Esophagus squamous epithelium (tissue), 5 donors: ENCODE results near the gene RASGRF2. TPM values are rescaled to one million over a fixed set of nuclear protein-coding genes. Genes with fewer than 3 reads are reported as not detected.

Experiments
- DNase-seq: peaks from one replicate; lab custom pipeline; 2025; lab: John Stamatoyannopoulos, UW
- H3K27ac ChIP-seq, 4 donors: fragments of 200-600 bp; sonication (generic); one replicate each; pipeline ENCODE4 v1.5.1; 2016 to 2019; ENCODE audit warnings: mild to moderate bottlenecking in 1 of 4
- H3K27me3 ChIP-seq, 4 donors: fragments of 200-600 bp; sonication (generic); 1 replicate in 3 of 4; 2 replicates in 1 of 4; pipeline versions ENCODE4 v1.5.1 to v1.6.0; 2017 to 2021; ENCODE audit warnings: antibody characterized with exemption in 1 of 4
- H3K36me3 ChIP-seq, 3 donors: fragments of 200-600 bp; sonication (generic); one replicate each; pipeline ENCODE4 v1.5.1; 2016 to 2019
- H3K4me1 ChIP-seq, 3 donors: fragments of 200-600 bp; sonication (generic); one replicate each; pipeline ENCODE4 v1.5.1; 2017 to 2019
- H3K4me3 ChIP-seq, 4 donors: fragments of 200-600 bp; sonication (generic); 1 replicate in 3 of 4; 2 replicates in 1 of 4; pipeline ENCODE4 v1.5.1; 2016 to 2019; ENCODE audit warnings: mild to moderate bottlenecking in 2 of 4, moderate library complexity in 1 of 4
- H3K9me3 ChIP-seq, 3 donors: fragments of 200-600 bp; sonication (generic); one replicate each; pipeline ENCODE4 v1.5.1; 2016 to 2019
- POLR2A ChIP-seq, 4 donors: fragments of 450-650 bp; IDR thresholded peaks; one replicate each; pipeline ENCODE4 v1.6.1; 2017; ENCODE audit warnings: antibody characterized with exemption in 4 of 4, mild to moderate bottlenecking in 4 of 4, moderate library complexity in 3 of 4
- WGBS, 2 donors: methylation state at CpG; one replicate each; pipeline ENCODE4 v1.1.5; 2018; 5-methylcytosine and 5-hydroxymethylcytosine counted together
- intact Hi-C: fragments of 100-400 bp; cut with DNase I; formaldehyde crosslinking; loops from one replicate; pipeline ENCODE4 v1.15.0; 2022
- total RNA-seq, 4 donors: library from RNA; depleted of rRNA; stranded (reverse); fragments of >200 nt; gene quantifications; one replicate each; pipeline ENCODE4 v1.1.0, GENCODE V29; 2016
- TF ChIP-seq, protein P1 (sequence below), 6 experiments: fragments of 450-650 bp in 4 of 6; fragments of 200-600 bp in 2 of 6; sonication (generic) in 2 of 6; IDR thresholded peaks; one replicate each; pipeline ENCODE4 v1.5.1; 2016 to 2019; ENCODE audit warnings: antibody characterized with exemption in 6 of 6, mild to moderate bottlenecking in 4 of 6, moderate library complexity in 4 of 6
- donor health status: DM: yes; HTN: yes; CAD: no.

RASGRF2 gene
- total RNA-seq, 4 donors from 2014 or later = 0.49 to 3.2 (median 0.62) TPM

DNA sequence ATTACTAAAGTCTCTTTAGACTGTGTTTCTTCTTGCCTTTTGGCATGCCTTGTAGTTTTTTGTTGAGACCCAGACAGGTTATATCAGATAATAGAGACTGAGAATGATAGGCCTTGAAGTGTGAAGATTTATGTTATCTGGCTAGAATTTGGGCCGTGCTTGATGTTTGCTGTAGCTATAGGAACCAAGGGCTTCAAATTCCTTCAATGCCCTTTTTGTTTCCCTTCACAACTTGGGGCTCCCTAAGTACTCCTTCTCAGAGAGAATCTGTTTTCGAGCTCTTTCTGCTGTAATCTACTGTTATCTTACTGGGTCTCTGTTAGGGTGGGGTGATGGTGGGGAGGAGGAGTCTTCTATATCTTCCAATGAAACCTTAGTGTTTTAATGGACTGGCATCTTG, 177.7 kb downstream of the RASGRF2 start:
- Histone ChIP-seq H3K36me3 (no peaks in the 10 kb centered on the region), H3K27me3 (no peaks in the 10 kb centered on the region), H3K4me3 (no peak overlapping the region), H3K27ac (no peak overlapping the region), H3K9me3 (no peaks in the 10 kb centered on the region), H3K4me1 (peaks cover 0 to 14% (median 0%) of the 10 kb centered on the region in 3 donors)
- WGBS, 2 donors = 52 to 63% methylated on average over 2 of the region's 2 CpGs
- intact Hi-C loops = no loop called here
- DNase-seq = no peak
- TF ChIP-seq, protein P1, sequence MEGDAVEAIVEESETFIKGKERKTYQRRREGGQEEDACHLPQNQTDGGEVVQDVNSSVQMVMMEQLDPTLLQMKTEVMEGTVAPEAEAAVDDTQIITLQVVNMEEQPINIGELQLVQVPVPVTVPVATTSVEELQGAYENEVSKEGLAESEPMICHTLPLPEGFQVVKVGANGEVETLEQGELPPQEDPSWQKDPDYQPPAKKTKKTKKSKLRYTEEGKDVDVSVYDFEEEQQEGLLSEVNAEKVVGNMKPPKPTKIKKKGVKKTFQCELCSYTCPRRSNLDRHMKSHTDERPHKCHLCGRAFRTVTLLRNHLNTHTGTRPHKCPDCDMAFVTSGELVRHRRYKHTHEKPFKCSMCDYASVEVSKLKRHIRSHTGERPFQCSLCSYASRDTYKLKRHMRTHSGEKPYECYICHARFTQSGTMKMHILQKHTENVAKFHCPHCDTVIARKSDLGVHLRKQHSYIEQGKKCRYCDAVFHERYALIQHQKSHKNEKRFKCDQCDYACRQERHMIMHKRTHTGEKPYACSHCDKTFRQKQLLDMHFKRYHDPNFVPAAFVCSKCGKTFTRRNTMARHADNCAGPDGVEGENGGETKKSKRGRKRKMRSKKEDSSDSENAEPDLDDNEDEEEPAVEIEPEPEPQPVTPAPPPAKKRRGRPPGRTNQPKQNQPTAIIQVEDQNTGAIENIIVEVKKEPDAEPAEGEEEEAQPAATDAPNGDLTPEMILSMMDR (IDR thresholded peaks at IDR 0.05) = no peak
- no peak for TF ChIP-seq POLR2A (IDR thresholded peaks at IDR 0.05)

DNA sequence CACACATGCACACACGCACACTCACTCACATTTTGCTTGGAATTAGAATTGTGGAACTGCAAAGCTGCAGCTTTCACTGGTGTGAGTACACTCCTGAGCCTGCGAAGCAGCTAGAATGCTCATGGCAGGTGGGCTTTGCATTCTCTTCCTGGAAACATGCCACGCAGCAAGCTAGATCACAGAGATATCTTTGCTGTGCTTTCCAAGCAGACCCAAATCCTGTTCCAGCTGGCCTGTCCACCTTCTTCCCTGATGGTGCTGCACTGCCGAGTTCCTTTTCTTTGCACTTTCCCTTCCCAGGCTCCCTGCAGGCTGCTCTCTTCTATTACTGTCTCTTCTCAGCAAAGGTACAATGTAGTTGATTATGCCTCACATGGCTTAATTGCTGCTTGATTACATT, 180.3 kb downstream of the RASGRF2 start:
- TF ChIP-seq, protein P1 (IDR thresholded peaks at IDR 0.05) = no peak
- no peak for TF ChIP-seq POLR2A (IDR thresholded peaks at IDR 0.05)
- no peak for DNase-seq

DNA sequence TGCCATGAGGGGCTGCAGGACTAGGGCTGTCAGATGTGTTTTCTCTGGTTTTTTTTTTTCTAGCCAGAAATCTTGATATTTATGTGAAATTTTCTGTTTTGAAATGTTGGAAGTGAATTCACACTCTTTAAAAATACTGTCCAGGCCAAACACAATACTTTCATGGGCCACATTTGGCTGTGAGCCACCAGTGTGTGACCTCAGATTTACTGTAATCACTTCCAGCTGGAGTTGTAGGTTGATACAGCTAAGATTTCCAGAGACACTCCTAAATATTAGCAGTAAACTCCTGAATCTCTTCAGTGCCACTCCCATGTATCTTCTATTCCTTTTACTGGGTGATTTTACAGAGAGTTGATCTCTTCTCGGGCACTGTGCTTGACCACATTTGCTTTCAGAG, 180.8 kb downstream of the RASGRF2 start:
- DNase-seq = no peak
- peaks cover 0 to 14% (median 0%) of the 10 kb centered on the region in 3 donors for H3K4me1 ChIP-seq
- intact Hi-C loops = no loop called here
- H3K9me3 ChIP-seq = no peaks in the 10 kb centered on the region
- H3K4me3 ChIP-seq = no peak overlapping the region
- no peak overlapping the region for H3K27ac ChIP-seq
- no peaks in the 10 kb centered on the region for H3K27me3 ChIP-seq
- TF ChIP-seq, protein P1 (IDR thresholded peaks at IDR 0.05) = no peak
- TF ChIP-seq POLR2A (IDR thresholded peaks at IDR 0.05) = no peak
- 47 to 63% methylated on average over 1 of the region's 1 CpG for WGBS, 2 donors
- H3K36me3 ChIP-seq = no peaks in the 10 kb centered on the region

More for the DNA sequence above, 180.3 kb downstream of the RASGRF2 start:
- H3K4me3 ChIP-seq = no peak overlapping the region
- WGBS, 2 donors = 69 to 70% methylated on average over 4 of the region's 4 CpGs
- H3K4me1 ChIP-seq = peaks cover 0 to 14% (median 0%) of the 10 kb centered on the region in 3 donors
- intact Hi-C loops = no loop called here
- H3K27me3 ChIP-seq = no peaks in the 10 kb centered on the region
- no peaks in the 10 kb centered on the region for H3K9me3 ChIP-seq
- no peaks in the 10 kb centered on the region for H3K36me3 ChIP-seq
- no peak overlapping the region for H3K27ac ChIP-seq

DNA sequence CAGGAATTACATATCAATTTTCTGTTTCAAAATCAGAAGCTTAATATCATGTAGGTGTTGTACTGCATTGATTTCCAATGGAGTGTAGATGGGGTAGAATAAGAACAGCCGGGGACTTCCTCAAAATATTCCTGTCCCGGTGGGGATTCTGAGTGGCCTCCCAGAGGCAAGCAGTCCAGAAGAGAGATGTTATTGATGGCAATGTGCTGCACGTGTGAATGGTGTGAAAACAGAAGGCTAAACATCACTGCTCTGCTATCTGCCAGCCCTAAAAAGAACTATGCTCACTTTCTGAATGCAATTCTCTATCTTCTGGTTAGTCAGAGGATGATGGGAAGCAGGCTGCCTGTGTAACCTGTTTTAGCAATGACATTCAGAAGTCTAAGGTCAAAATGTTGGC, 181.9 kb downstream of the RASGRF2 start:
- no peaks in the 10 kb centered on the region for H3K9me3 ChIP-seq
- peaks cover 0 to 14% (median 0%) of the 10 kb centered on the region in 3 donors for H3K4me1 ChIP-seq
- 71 to 78% methylated on average over 3 of the region's 3 CpGs for WGBS, 2 donors
- no peak overlapping the region for H3K4me3 ChIP-seq
- H3K36me3 ChIP-seq = no peaks in the 10 kb centered on the region
- no peak for DNase-seq
- H3K27me3 ChIP-seq = no peaks in the 10 kb centered on the region
- H3K27ac ChIP-seq = no peak overlapping the region
- TF ChIP-seq, protein P1 (IDR thresholded peaks at IDR 0.05) = no peak
- no peak for TF ChIP-seq POLR2A (IDR thresholded peaks at IDR 0.05)
- intact Hi-C loops = no loop called here

DNA sequence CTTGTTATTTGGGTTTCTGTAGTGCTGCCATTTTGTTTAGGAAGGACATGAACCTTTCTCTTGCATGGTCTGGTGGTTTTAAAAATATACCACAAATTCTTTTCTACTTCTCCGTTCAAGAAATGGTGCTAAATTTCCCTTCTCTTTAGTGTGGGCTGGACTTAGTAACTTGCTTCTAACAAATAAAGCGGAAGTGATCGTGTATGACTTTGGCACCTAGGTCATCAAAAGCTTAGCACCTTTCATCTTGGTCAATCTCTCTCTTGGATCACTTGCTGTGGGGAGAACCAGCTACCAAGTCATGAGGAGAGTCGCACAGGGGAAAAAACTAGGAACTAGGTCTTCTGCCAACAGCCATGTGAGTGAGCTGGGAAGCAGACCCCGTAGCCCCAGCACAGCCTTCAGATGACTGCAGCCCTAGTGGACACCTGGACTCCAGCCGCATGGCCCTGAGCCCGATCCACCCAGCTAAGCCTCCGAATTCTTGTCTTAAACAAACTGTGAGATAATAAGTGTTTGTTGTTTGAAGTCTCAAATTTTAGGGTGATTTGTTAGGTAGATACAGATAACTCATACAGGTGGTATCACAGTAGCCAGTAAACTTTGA, 185.3 kb downstream of the RASGRF2 start:
- no peaks in the 10 kb centered on the region for H3K27me3 ChIP-seq
- intact Hi-C loops = no loop called here
- no peaks in the 10 kb centered on the region for H3K9me3 ChIP-seq
- DNase-seq = no peak
- WGBS, 2 donors = 80 to 93% methylated on average over 5 to 8 of the region's 8 CpGs
- H3K27ac ChIP-seq = no peak overlapping the region
- TF ChIP-seq, protein P1 (IDR thresholded peaks at IDR 0.05) = no peak
- TF ChIP-seq POLR2A (IDR thresholded peaks at IDR 0.05) = no peak
- H3K4me3 ChIP-seq = no peak overlapping the region
- peaks cover 0 to 12% (median 0%) of the 10 kb centered on the region in 3 donors for H3K4me1 ChIP-seq
- no peaks in the 10 kb centered on the region for H3K36me3 ChIP-seq
